Natural killer cell treated with Interleukin-12 subunit alpha and Interleukin-12 subunit beta and Interleukin-15 and Interleukin-18, amount 100 ng/mL, for 72 hours (primary cell): ENCODE measurements around the gene GDPD5. TPM values are rescaled to one million over a fixed set of nuclear protein-coding genes. Genes with fewer than 3 reads are reported as not detected.

ENCODE experiments used
- ATAC-seq, 2 donors: fragments of 150-1000 bp; cut with Tn5 transposase in 1 of 2; sonication (Bioruptor Pico), chemical (Tn5 transposase) in 1 of 2; 2 replicates each; pipeline ENCODE4 v1.10.0; 2021
- DNase-seq: peaks from one replicate; pipeline ENCODE4 v3.0.0; 2022; ENCODE audit warnings: low spot score
- H3K27ac Mint-ChIP-seq, 2 donors: 1 replicate in 1 of 2; 2 replicates in 1 of 2; pipeline ENCODE4 v1.8.0; 2022; ENCODE audit warnings: mixed read lengths in 2 of 2, mild to moderate bottlenecking in 1 of 2, moderate library complexity in 1 of 2
- H3K27me3 Mint-ChIP-seq, 2 donors: 1 replicate in 1 of 2; 2 replicates in 1 of 2; pipeline ENCODE4 v1.8.0; 2022; ENCODE audit warnings: mixed read lengths in 2 of 2
- H3K36me3 Mint-ChIP-seq: one replicate; pipeline ENCODE4 v1.8.0; 2022; ENCODE audit warnings: mixed read lengths
- H3K4me1 Mint-ChIP-seq, 2 donors: 1 replicate in 1 of 2; 2 replicates in 1 of 2; pipeline ENCODE4 v1.8.0; 2022; ENCODE audit warnings: low read depth in 2 of 2, mixed read lengths in 2 of 2, mild to moderate bottlenecking in 1 of 2
- H3K4me3 Mint-ChIP-seq: one replicate; pipeline ENCODE4 v1.8.0; 2022; ENCODE audit warnings: mixed read lengths
- H3K9me3 Mint-ChIP-seq: 2 replicates; pipeline ENCODE4 v1.8.0; 2022; ENCODE audit warnings: mixed read lengths
- total RNA-seq, 2 donors: library from RNA; stranded (reverse); gene quantifications; one replicate each; pipeline ENCODE4 v1.2.3, GENCODE V29; 2022

The GDPD5 gene
- total RNA-seq, 2 donors from 2014 or later: 7.2 to 28.2 TPM

DNA sequence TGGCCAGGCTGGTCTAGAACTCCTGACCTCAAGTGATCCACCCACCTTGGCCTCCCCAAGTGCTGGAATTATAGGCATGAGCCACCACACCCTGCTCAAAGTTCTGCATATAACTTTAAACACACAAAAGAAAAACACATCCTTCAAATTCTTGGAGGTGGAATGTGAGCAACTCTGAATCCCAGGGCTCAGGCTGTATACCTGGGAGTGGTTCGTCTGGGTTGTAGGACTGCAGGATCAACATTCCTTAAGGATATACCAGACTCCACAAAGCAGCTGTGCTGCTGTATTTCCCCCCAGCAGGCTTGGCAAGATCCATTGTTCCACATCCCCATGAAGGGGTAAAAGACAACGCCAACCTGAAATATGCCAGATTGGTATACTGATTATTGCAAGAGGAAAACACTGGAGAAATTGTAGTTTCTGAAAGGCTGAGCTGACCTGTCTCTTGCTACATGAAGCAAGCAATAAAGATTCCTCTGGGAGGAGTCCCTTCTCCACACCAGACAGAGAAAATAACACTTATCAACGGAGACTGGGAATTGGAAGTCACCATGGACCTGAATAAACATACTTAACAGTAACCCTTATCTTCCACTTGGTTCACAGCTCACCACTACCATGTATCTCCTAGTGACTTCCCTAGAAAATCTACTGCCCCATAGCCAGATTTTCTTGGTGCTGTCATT, 138.7 kb downstream of the GDPD5 start:
- no peaks in the 10 kb centered on the region for H3K27me3 Mint-ChIP-seq
- ATAC-seq (no peak), DNase-seq (no peak)
- H3K36me3 Mint-ChIP-seq: no peaks in the 10 kb centered on the region
- peaks cover 17 to 18% of the 10 kb centered on the region in 2 donors for H3K4me1 Mint-ChIP-seq
- no peak overlapping the region for H3K4me3 Mint-ChIP-seq
- peak overlapping the region in 1 of 2 donors; percentile 9 for H3K27ac Mint-ChIP-seq
- no peaks in the 10 kb centered on the region for H3K9me3 Mint-ChIP-seq

Other genes with a start within 250 kb of the GDPD5 start
- gene ARRB1, start 174.3 kb downstream of the GDPD5 start, total RNA-seq: 10 to 100 TPM; 47.8 to 54.5 TPM
- 1,000 to 10,000 TPM; 2,083 to 2,343 TPM for gene RPS3, start 126.4 kb downstream of the GDPD5 start, total RNA-seq
- gene KLHL35, start 92.7 kb downstream of the GDPD5 start, total RNA-seq: 1 to 10 TPM in 1 of 2 donors, under 1 TPM in 1; 0.62 to 1.5 TPM
- gene SERPINH1, start 36.3 kb upstream of the GDPD5 start, total RNA-seq: 1 to 10 TPM; 4.4 to 6.4 TPM
- under 1 TPM in 1 of 2 donors, not detected in 1; 0.14 TPM for gene MAP6, start 143.1 kb upstream of the GDPD5 start, total RNA-seq
- gene MOGAT2, start 191.9 kb upstream of the GDPD5 start, total RNA-seq: not detected
- 1 to 10 TPM in 1 of 2 donors, under 1 TPM in 1; 1.00 to 3.1 TPM for gene DGAT2, start 242.8 kb upstream of the GDPD5 start, total RNA-seq